ENCODE data around the gene HS3ST3A1. TPM values are rescaled to one million over a fixed set of nuclear protein-coding genes. Genes with fewer than 3 reads are reported as not detected.

HS3ST3A1 gene
- total RNA-seq, 4 donors from 2014 or later = 2.9 to 10.5 (median 5.0) TPM

- H3K9me3 ChIP-seq = peaks cover 2% of the 10 kb centered on the region
- TF ChIP-seq POLR2AphosphoS5 (IDR thresholded peaks at IDR 0.05) = no peak
- TF ChIP-seq CTCF (IDR thresholded peaks at IDR 0.05) = no peak
- TF ChIP-seq POLR2A (IDR thresholded peaks at IDR 0.05) = no peak
- TF ChIP-seq EP300 (IDR thresholded peaks at IDR 0.05) = no peak
- WGBS = 92% methylated on average over 2 of the region's 2 CpGs
- H3K4me3 ChIP-seq = no peak overlapping the region
- no peaks in the 10 kb centered on the region for H3K4me1 ChIP-seq
- H3K36me3 ChIP-seq = no peaks in the 10 kb centered on the region
- no peak overlapping the region for H3K27ac ChIP-seq
- no peaks in the 10 kb centered on the region for H3K27me3 ChIP-seq
- no peak for DNase-seq (ENCODE audit: low spot score in 2 of 2)
Measured at GRCh38 chr17:13475574-13476223, 126.0 kb downstream of the HS3ST3A1 start.

- Histone ChIP-seq H3K27ac (no peak overlapping the region), H3K4me1 (no peaks in the 10 kb centered on the region), H3K4me3 (no peak overlapping the region), H3K27me3 (no peaks in the 10 kb centered on the region), H3K36me3 (no peaks in the 10 kb centered on the region), H3K9me3 (no peaks in the 10 kb centered on the region)
- WGBS = 73% methylated on average over 10 of the region's 10 CpGs
- TF ChIP-seq POLR2AphosphoS5 (IDR thresholded peaks at IDR 0.05) (no peak), CTCF (IDR thresholded peaks at IDR 0.05) (no peak), EP300 (IDR thresholded peaks at IDR 0.05) (no peak), POLR2A (IDR thresholded peaks at IDR 0.05) (no peak)
- no peak for DNase-seq (ENCODE audit: low spot score in 2 of 2)
Measured at GRCh38 chr17:13474073-13474800, 127.5 kb downstream of the HS3ST3A1 start.

GRCh38 chr17:13465678-13466077 lies 136.1 kb downstream of the HS3ST3A1 start:
- H3K9me3 ChIP-seq = no peaks in the 10 kb centered on the region
- no peaks in the 10 kb centered on the region for H3K4me1 ChIP-seq
- no peak overlapping the region for H3K4me3 ChIP-seq
- WGBS = 86% methylated on average over 3 of the region's 3 CpGs
- H3K36me3 ChIP-seq = no peaks in the 10 kb centered on the region
- TF ChIP-seq CTCF (IDR thresholded peaks at IDR 0.05) = no peak
- no peak for TF ChIP-seq POLR2AphosphoS5 (IDR thresholded peaks at IDR 0.05)
- no peak for TF ChIP-seq EP300 (IDR thresholded peaks at IDR 0.05)
- no peak for TF ChIP-seq POLR2A (IDR thresholded peaks at IDR 0.05)
- no peak for DNase-seq (ENCODE audit: low spot score in 2 of 2)
- no peaks in the 10 kb centered on the region for H3K27me3 ChIP-seq
- H3K27ac ChIP-seq = no peak overlapping the region

- no peaks in the 10 kb centered on the region for H3K36me3 ChIP-seq
- no peaks in the 10 kb centered on the region for H3K9me3 ChIP-seq
- no peak for DNase-seq (ENCODE audit: low spot score in 2 of 2)
- H3K4me3 ChIP-seq = no peak overlapping the region
- peaks cover 4% of the 10 kb centered on the region for H3K27me3 ChIP-seq
- WGBS = 61% methylated on average over 8 of the region's 8 CpGs
- H3K4me1 ChIP-seq = no peaks in the 10 kb centered on the region
- no peak for TF ChIP-seq CTCF (IDR thresholded peaks at IDR 0.05)
- no peak for TF ChIP-seq POLR2AphosphoS5 (IDR thresholded peaks at IDR 0.05)
- no peak for TF ChIP-seq EP300 (IDR thresholded peaks at IDR 0.05)
- TF ChIP-seq POLR2A (IDR thresholded peaks at IDR 0.05) = no peak
- H3K27ac ChIP-seq = no peak overlapping the region
Measured at GRCh38 chr17:13462673-13463124, 139.0 kb downstream of the HS3ST3A1 start.

GRCh38 chr17:13462146-13462545 lies 139.6 kb downstream of the HS3ST3A1 start:
- Histone ChIP-seq H3K27ac (no peak overlapping the region), H3K36me3 (no peaks in the 10 kb centered on the region), H3K9me3 (no peaks in the 10 kb centered on the region), H3K27me3 (peaks cover 4% of the 10 kb centered on the region), H3K4me1 (no peaks in the 10 kb centered on the region), H3K4me3 (no peak overlapping the region)
- TF ChIP-seq POLR2A (IDR thresholded peaks at IDR 0.05) (no peak), POLR2AphosphoS5 (IDR thresholded peaks at IDR 0.05) (no peak), EP300 (IDR thresholded peaks at IDR 0.05) (no peak), CTCF (IDR thresholded peaks at IDR 0.05) (no peak)
- WGBS = 79% methylated on average over 1 of the region's 1 CpG
- DNase-seq (ENCODE audit: low spot score in 2 of 2) = no peak

Data from suprapubic skin (tissue), 4 donors.